ENCODE data around the gene DDX5. TPM values are rescaled to one million over a fixed set of nuclear protein-coding genes. Genes with fewer than 3 reads are reported as not detected.

DDX5 gene
- total RNA-seq, 4 donors from 2014 or later = 471 to 820 (median 648) TPM

DNA sequence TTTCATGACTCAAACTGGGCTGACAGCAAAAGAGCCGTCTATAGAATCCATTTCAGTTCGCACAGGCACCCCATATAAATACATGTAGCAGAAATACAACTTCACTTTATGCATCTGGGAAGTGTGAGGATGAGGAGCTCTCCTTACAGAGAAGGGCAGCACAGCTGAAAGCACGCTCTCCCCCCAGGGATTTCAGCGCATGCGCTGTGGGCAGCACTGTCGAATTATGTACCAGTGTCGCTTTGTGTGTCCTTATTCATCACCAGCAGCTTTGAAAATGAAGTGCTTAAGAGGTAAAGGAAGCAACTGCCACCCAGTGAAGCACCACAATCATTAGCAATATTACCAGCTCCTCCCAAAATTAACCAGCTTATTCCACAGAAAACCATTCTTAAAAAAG is 40.6 kb upstream of the DDX5 start:
- Histone ChIP-seq H3K27ac (no peak overlapping the region), H3K9me3 (no peaks in the 10 kb centered on the region), H3K36me3 (peaks cover 0 to 50% (median 0%) of the 10 kb centered on the region in 3 donors), H3K27me3 (no peaks in the 10 kb centered on the region), H3K4me3 (no peak overlapping the region), H3K4me1 (peaks cover 0 to 10% (median 3%) of the 10 kb centered on the region in 4 donors)
- 86 to 87% methylated on average over 7 of the region's 7 CpGs for WGBS, 2 donors
- TF ChIP-seq, protein P1, sequence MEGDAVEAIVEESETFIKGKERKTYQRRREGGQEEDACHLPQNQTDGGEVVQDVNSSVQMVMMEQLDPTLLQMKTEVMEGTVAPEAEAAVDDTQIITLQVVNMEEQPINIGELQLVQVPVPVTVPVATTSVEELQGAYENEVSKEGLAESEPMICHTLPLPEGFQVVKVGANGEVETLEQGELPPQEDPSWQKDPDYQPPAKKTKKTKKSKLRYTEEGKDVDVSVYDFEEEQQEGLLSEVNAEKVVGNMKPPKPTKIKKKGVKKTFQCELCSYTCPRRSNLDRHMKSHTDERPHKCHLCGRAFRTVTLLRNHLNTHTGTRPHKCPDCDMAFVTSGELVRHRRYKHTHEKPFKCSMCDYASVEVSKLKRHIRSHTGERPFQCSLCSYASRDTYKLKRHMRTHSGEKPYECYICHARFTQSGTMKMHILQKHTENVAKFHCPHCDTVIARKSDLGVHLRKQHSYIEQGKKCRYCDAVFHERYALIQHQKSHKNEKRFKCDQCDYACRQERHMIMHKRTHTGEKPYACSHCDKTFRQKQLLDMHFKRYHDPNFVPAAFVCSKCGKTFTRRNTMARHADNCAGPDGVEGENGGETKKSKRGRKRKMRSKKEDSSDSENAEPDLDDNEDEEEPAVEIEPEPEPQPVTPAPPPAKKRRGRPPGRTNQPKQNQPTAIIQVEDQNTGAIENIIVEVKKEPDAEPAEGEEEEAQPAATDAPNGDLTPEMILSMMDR (IDR thresholded peaks at IDR 0.05) = no peak
- TF ChIP-seq POLR2A (IDR thresholded peaks at IDR 0.05) (no peak), EP300 (IDR thresholded peaks at IDR 0.05) (no peak)
- no peak for DNase-seq (ENCODE audit: low spot score in 2 of 2)

DNA sequence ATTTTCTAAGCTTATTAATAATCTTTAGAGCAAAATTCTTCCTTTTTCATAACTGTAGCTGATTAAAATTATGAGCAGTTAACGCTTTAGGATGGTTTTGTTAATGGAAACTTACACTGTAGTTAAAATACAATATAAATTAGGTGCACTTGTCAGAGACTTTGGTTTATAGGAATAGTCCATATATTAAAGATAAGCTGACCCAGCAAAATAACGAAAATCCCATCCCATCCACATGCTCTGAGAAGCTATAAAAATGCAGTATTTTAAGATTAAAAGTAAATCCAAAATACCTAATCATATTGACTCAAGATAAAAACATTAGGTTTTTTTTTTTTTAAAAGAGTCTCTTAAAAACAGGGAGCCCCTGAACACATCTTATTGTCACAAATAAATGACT is 38.7 kb upstream of the DDX5 start:
- Histone ChIP-seq H3K4me3 (no peak overlapping the region), H3K36me3 (peaks cover 0 to 68% (median 0%) of the 10 kb centered on the region in 3 donors), H3K9me3 (no peaks in the 10 kb centered on the region), H3K27ac (no peak overlapping the region), H3K4me1 (no peaks in the 10 kb centered on the region), H3K27me3 (no peaks in the 10 kb centered on the region)
- WGBS, 2 donors = 92 to 95% methylated on average over 2 of the region's 2 CpGs
- TF ChIP-seq EP300 (IDR thresholded peaks at IDR 0.05) (no peak), POLR2A (IDR thresholded peaks at IDR 0.05) (no peak)
- TF ChIP-seq, protein P1 (IDR thresholded peaks at IDR 0.05) = no peak
- DNase-seq (ENCODE audit: low spot score in 2 of 2) = no peak

DNA sequence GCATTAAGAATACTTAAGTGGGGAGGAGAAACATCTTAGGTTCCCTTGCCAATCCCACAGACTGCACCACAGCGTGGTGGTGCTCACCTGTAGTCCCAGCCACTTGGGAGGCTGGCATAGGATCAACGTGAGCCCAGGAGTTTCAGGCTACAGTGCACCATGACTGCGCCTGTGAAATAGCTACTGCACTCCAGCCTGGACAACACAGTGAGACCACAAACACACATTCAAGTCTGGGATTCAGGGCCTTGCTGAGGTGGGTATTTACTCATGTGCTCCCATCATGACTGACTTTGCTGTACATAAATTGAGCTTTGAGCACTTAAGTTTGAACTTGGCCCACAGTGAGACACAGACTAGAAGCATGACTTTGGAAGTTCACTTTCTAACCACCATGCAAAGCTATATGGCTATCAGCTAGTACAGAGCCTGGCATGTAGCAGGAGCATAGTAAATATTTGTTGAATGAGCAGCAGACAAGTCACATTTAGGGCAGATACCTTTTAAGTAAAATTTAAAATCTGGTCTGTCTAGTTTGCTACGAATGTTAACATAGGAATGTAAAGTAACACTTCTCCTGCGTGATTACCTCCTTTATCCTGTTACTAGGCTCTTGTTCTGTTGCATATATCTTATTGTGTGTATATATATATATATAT is 34.2 kb upstream of the DDX5 start:
- no peaks in the 10 kb centered on the region for H3K4me1 ChIP-seq
- no peak for TF ChIP-seq EP300 (IDR thresholded peaks at IDR 0.05)
- TF ChIP-seq POLR2A (IDR thresholded peaks at IDR 0.05) = no peak
- TF ChIP-seq, protein P1 (IDR thresholded peaks at IDR 0.05) = no peak
- peaks cover 0 to 81% (median 5%) of the 10 kb centered on the region in 3 donors for H3K36me3 ChIP-seq
- H3K27me3 ChIP-seq = no peaks in the 10 kb centered on the region
- no peak for DNase-seq (ENCODE audit: low spot score in 2 of 2)
- H3K27ac ChIP-seq = no peak overlapping the region
- 92 to 97% methylated on average over 5 of the region's 5 CpGs for WGBS, 2 donors
- no peaks in the 10 kb centered on the region for H3K9me3 ChIP-seq
- H3K4me3 ChIP-seq = no peak overlapping the region

DNA sequence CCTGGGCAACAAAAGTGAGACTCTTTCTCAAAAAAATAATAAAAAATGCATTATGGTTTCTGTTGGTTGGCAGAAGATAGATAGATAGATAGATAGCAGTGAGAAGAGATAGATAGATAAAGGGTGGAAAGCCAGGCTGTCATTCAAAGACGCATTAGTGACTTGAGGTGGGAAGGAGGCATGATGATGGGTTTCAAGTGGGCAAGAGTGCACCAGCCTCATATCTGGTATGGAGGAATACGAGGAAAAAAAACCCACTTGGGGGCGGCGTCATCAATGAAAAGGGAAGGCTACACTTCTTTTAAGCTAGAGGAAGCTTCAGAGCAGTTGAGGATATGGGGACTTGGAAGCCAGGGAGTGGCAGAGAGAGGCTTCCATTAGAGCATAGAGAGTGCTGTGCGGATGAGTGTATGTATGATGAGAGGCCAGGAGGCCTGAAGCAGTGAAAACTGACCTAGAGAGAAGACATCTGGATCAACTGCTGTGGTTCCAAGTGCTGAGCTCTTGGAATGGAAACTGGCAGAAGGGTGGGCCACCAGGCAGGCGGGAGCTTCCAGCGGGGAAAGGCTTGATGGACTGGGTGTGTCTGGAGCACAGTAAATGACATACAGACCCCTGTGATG is 32.5 kb upstream of the DDX5 start:
- H3K4me3 ChIP-seq = no peak overlapping the region
- 77 to 85% methylated on average over 7 of the region's 7 CpGs for WGBS, 2 donors
- H3K4me1 ChIP-seq = no peaks in the 10 kb centered on the region
- DNase-seq (ENCODE audit: low spot score in 2 of 2) = no peak
- TF ChIP-seq POLR2A (IDR thresholded peaks at IDR 0.05) (no peak), EP300 (IDR thresholded peaks at IDR 0.05) (no peak)
- TF ChIP-seq, protein P1 (IDR thresholded peaks at IDR 0.05) = no peak
- H3K9me3 ChIP-seq = no peaks in the 10 kb centered on the region
- no peak overlapping the region for H3K27ac ChIP-seq
- no peaks in the 10 kb centered on the region for H3K27me3 ChIP-seq
- H3K36me3 ChIP-seq = peaks cover 0 to 87% (median 6%) of the 10 kb centered on the region in 3 donors

DNA sequence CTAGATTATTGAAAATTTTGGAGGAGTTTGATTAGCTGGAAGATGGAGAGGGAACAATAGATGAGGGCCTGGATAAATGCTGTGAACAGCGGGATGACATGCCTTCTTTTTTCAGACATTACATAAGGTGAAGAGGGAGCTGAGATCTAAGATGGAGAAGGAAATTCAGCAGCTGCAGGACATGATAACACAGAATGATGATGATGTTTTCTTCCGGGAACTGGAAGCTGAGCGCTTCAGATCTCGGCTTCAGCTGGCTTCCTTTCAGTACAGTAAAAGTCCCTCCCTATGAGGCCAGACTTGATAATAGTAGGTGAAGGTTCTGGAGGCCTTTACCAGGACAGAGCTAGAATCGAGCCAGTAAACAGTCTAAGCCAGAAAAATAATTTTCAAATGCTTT is 31.4 kb upstream of the DDX5 start:
- 71 to 74% methylated on average over 5 of the region's 5 CpGs for WGBS, 2 donors
- no peak overlapping the region for H3K27ac ChIP-seq

More for the DNA sequence above, 31.4 kb upstream of the DDX5 start:
- DNase-seq (ENCODE audit: low spot score in 2 of 2) = no peak
- Histone ChIP-seq H3K27me3 (no peaks in the 10 kb centered on the region), H3K4me1 (no peaks in the 10 kb centered on the region), H3K4me3 (no peak overlapping the region), H3K9me3 (no peaks in the 10 kb centered on the region), H3K36me3 (peaks cover 2 to 97% (median 15%) of the 10 kb centered on the region in 3 donors)
- no peak for TF ChIP-seq EP300 (IDR thresholded peaks at IDR 0.05)
- TF ChIP-seq POLR2A (IDR thresholded peaks at IDR 0.05) = no peak
- TF ChIP-seq, protein P1 (IDR thresholded peaks at IDR 0.05) = no peak

Data from tibial nerve (tissue), 4 donors.